Hematopoietic multipotent progenitor cell treated with erythropoietin and hydrocortisone succinate and interleukin-3 and kit ligand, for 17 days (in vitro differentiated cells): ENCODE measurements around the gene STX8.
"Not testable (repeated sequence)": the region's sequence is repeated elsewhere in the genome, so short reads cannot be mapped to it uniquely, and the experiment has no call there.

Experiments
- DNase-seq: peaks from one replicate; pipeline ENCODE4 v3.0.0-alpha.2; 2015; ENCODE audit warnings: low spot score

STX8 gene

DNA sequence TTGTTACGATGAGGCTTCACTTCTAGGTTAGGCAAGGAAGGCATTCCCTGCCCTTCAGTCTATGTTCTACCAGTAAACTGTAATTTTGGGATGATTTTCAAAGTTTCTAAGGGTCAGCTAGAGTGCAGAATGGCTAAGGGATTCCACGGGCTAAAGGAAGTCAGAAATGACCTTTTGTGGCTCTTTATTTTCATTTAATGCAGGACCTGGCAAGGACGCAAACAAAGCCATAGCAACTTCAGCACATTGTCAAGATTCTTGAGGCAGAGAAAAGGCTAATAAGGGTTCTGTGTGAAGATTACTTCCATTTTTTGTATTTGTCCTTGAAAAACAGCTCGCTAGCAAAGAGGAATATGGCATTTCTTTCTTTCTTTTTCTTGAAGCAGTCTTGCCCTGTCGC is 76.6 kb downstream of the STX8 start:
- no peak for DNase-seq

DNA sequence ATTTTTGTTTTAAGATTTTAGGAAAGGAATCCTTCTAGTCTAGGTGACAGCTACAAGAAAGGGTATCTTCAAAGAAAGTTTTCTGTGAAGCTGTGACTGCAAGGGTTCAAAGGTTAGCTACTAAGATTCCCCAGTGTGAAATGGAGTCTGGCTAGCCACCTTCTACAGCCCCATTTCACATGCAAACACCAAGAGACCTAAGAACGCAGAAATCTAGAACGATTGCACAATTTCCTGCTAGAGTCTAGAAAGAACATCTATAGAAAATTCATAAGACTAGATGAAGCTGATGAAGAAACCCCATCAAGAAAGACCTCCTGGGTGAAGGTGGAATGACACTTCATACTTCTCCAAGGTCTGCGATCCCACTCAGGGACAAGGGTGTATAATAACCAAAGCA is 77.1 kb downstream of the STX8 start:
- no peak for DNase-seq

DNA sequence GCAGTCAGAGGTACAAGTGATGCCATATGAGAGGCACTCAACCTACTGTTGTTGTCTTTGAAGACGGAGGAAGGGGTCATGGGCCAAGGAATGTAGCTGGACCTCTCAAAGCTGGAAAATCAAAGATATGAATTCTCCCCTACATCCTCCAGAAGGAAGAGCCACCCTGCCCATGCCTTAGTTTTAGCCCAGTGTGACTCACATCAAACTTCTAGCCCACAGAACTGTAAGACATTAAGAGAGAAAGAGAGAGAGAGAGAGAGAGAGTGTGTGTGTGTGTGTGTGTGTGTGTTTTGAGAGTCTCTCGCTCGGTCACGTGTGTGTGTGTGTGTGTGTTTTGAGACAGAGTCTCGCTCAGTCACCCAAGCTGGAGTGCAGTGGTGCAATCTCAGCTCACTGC is 87.1 kb downstream of the STX8 start:
- no peak for DNase-seq

DNA sequence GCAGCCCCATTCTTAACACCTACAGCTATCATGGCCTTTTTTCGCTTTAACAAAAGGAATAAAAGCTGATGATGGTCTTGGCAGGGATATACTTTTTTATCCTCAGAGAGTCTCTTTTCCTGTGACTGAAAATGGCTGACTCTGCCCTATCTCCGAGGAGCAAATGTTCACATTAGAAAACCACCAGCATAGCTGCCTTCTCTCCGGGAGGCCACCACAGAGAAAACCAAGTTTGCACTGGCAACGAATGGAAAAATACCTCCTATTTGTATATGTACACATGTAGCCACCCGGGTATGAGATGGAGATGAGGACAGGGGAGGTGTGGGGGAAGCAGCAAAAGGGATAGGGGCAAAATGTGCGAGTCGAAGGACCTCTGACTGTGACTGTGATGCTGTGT is 88.2 kb downstream of the STX8 start:
- DNase-seq: no peak

DNA sequence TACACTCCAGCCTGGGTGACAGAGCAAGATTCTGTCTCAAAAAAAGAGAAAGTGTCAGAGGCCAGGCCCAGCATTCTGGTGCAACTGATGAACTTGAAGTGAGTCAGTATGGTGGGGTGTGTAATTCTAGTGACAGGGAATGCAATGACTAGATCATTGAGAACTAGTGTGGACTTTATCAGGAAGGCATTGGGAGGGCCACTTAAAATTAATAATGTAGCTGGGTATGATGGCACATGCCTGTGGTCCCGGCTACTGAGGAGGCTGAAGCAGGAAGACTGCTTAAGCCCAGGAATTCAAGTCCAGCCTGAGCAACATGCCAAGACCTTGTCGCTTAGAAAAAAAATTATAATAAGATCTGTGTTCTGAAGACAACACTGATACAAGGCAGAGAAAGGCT is 90.8 kb downstream of the STX8 start:
- DNase-seq: no peak

DNA sequence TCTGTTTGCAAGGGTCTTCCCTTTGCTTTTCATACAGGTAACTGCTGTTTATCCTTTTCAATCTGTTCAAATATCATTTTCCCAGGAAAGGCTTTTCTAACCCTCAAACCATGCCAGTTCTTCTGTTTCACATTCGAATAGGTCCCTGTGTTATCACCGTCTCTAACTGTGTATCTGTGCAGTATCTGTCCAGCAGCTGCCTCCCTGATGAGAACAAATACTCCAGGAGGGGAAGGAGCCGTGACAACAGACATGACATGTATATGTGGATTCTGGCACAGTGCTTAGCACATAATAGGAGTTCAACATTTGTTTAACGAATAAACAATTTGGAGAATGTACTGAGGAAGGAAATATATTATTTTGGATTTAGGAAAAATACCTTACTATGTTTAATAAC is 95.7 kb downstream of the STX8 start:
- DNase-seq: no peak

DNA sequence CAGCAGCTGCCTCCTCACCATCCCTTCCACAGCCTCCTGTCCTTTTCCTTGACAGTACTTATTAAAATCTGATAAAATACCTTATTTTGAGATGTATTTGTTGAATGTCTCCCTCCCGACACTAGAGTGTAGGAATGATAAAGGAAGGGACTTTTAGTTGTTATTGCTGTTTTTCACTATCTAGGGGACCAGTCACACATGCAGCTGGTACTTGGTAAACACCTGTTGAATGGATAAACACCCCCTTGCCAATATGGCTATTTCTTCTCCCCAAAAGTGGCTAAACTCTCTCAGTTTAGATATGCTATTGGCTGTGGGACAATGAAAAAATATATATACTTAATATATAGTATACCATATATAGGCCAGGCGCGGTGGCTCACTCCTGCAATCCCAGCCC is 96.7 kb downstream of the STX8 start:
- no peak for DNase-seq

DNA sequence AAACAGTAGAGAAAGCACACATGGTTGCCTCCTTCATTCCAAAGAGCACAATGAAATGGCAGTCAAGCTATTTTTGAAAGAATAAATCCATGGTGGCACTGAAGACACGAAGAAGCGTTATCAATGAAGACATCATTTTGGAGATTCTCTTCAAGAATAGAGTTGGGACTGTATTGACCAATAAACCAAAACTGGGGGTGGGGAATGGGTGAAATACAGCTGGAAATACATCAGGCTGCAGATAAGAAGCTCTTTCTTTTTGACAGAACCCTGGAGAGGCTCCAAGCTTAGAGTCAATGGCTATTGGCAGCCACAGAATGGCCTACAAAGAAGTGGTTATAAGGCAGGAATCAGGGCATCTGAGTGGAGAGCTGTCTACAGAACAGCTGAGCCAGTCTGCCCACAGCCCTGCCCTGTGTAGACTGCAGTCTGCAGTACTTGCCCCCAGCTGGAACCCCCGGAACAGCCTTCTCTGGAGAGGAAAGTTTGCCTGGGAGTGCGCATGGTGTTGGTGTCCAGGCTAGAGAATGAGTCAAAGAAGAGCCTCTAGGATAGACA is 100.4 kb downstream of the STX8 start:
- no peak for DNase-seq

DNA sequence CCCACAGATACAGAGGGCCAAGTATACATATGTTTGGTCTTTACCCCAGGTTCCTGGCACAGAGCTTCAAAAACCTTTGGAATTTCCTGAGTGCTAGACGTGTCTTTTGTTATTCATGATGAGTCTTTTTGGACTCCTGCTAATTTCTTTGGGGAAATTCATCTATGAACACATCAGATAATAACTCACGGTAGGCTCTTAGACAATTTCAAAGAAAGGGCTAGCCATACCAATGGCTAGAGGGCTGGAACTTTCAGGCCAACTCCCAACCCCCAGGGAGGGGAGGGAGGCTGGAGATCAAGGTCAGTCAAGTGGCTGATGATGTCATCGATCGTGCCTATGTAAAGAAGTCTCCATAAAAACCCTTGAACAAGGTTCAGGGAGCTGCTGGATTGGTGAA is 101.9 kb downstream of the STX8 start:
- no peak for DNase-seq

DNA sequence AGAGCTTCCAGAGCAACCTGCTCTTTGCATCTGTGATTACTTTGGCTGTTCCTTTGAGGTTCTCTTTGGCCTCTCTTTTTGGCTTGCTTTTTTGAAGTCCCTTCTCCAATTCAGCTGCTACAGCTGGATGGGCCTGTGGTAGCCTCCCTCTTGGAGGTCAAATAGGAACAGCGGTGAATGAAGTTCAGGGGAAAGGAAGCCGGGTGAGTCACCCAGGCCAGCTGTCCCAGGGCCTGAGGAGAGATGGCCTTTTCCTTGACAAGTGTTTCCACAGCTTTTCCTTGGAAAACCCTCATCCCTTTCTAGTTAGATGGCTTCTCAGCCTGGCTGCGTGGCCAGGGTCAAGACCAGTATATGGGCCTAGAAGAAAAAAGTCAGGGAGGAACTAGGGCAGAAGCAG is 103.1 kb downstream of the STX8 start:
- no peak for DNase-seq

DNA sequence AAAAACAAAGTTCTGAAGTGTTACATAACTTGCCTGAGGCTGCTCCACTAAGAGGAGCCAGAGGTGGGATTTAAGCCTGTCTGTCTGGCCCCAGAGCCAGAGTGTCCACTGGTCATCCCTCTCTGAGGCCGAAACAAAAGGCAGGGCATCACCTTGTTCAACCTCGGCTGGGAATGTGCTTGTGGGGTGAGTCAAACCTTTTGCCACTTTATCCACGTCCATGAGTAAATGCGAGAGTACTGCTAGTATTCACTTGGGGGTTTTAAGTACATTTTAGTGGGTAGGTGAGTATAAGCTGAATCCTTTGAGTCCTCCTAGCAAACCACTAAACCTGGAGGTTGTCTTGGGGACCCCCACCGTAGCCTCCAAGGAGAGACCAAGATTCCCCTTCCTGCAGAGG is 103.5 kb downstream of the STX8 start:
- DNase-seq: no peak

DNA sequence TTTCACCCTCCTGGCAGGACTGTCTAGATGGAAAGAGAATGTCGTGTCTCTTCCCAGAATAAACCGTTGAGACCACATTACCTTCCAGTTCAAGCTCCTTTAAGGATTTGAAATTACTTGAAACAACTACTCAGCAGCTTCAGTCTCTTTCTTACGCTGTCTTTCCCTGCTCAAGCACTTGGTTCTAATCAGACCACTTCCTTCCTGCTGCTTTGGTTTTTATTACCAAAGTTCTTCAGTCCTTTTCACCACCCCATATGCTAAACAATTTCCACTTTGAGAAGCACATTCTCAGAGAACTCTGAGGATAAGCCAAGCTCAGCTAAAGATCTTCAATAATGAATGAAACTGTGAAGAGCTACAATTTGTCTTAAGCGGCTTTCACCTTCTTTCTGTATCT is 105.4 kb downstream of the STX8 start:
- no peak for DNase-seq

DNA sequence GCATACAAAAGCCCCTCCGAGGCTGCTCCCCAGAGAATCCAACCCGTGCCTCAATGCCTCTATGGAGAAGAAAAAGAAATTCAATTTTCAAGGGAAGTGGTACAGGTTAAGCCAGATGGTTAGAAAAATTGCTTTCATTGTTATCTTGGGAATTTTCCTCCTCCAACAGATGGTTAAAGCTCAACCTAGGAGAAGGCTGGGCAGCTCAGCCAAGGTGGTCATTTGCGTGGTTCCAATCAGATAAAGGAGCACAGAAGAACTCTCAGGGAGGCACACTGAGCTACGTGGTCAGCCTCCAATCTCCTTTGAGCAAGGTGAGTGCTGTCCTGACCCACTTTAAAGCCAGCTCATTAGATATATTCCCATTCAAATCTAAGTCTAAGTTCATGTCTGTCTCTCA is 106.7 kb downstream of the STX8 start:
- DNase-seq: no peak

DNA sequence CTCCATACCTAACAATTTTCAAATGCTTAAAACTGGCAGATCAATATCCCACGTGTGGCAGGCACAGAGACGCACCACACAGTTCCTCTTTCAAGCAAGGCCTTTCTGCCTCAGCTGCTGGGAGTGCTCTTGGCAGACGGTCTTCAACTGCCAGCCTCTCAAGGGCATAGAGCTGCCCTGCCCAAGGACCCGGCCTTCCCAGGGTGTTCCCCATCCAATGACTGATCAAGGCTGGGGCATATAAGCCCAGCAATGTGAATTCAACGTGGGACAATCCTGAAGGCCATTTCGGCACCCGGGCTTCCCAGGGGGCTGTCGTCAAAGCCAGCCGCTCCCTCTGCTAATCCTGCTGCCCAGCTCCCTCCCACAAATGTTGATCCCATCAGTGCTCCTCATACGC is 107.1 kb downstream of the STX8 start:
- DNase-seq: no peak

DNA sequence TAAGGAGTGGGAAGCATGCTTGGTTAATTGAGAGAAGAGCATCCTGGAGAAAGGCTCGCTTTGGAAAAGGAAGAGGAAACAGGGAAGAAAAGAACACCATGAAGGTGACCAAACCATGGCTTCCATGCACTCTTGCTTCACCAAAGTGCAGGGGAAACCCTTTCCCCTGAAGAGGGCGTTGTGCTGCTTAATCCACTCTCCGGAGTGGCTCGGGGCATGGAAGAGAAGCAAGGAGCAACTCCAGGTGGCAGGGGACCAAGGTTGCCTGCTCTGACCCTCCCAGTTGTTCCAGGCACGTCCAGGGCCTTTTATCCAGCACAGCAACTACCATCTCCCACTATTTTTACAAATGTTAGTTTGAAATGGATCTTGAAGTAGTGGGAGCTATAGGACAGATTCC is 108.1 kb downstream of the STX8 start:
- no peak for DNase-seq

DNA sequence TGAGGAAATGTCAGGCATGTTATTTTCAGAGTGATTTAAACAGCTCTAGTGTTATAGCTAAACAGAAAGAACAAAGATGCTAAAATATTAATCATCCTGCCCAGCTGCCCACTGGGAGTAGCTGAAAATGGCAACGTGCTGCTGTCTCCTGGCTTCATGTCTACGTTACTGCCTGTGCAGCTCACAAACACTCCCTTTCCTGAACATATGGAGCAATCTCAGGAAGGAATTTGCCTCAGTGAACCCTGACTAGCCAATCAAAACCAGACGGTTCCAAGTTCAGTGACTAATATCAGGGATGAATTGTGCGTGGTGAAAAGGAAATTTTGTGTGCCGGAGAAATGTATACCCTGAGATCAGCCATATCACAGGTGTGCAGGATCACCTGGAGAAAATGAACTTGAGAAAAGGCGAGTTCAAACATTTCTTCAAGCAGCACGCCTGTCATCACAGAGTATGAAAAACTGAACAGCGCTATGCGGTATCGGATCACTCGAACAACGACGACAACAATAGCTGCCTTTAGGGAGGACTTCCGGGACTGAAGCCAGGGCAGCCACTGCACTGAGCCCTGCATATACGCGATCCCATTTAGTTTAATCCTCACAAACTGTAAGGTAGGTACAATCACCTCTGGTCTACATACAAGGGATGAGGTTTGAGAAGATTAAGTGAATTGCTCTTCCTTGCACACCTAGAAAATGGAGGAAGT is 110.3 kb downstream of the STX8 start:
- no peak for DNase-seq

DNA sequence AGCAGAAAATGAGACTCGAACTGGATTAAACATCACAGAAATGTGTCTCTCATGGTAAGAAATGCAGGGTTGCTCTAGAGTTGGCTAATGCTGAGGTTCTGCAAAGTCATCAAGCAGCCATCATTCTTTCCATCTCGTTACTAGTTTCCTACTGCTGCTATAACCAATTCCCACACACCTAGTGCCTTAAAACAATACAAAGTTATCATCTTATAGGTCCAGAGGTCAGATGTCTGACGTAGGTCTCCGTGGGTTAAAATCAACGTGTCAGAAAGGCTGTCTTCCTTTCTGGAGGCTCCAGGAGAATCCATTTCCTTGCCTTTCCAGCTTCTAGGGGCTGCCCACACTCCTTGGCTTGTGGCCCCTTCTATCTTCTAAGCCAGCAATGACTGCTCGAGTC is 118.6 kb downstream of the STX8 start:
- DNase-seq: no peak

DNA sequence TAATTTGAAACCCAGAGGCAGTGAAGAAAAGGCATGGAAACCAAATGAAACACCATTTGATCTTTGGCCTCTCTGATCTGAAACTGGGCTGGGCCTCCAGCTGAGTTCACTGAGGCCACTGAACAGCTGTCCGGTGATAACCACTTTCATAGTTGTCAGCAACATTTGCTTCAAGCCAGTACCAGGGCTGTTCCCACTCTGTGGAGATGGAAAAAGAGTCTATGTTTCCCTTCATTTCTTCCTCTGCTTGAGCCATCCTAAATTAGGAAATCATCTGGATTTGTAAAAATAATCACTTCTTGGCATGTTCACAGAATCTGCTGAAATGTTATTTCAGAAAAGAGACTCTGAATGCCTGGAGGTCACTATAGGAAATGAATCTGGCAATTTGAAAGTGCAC is 119.3 kb downstream of the STX8 start:
- no peak for DNase-seq

DNA sequence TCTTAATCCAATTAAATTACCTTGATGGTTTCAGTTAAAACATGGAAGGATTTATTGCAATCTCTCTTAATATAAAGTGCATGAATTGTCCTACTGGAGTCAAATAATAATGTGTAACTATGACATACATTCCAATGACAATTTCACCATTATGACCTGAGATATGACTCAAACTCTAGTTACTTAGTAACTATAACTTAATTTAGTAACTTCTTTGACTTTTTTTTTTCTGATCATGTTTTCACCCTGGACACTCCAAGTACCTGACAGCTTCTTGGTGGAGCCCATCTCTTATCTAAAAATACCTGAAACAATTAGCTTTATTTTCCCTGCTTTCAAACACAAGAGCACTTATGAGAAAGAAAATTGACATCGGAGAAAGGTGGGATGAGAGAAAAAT is 123.7 kb downstream of the STX8 start:
- no peak for DNase-seq

DNA sequence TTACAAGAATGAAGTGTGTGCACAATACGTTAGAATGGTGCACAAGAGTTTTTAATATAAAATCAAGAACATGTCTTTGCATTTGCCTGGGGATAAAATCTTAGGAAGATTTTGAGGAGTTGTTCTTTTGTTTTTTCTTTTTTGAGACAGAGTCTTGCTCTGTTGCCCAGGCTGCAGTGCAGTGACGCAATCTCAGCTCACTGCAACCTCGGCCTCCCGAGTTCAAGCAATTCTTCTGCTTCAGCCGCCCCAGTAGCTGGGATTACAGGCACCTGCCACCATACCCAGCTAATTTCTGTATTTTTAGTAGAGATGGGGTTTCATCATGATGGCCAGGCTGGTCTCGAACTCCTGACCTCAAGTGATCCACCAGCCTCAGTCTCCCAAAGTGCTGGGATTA is 128.3 kb downstream of the STX8 start:
- not testable (repeated sequence) for DNase-seq

DNA sequence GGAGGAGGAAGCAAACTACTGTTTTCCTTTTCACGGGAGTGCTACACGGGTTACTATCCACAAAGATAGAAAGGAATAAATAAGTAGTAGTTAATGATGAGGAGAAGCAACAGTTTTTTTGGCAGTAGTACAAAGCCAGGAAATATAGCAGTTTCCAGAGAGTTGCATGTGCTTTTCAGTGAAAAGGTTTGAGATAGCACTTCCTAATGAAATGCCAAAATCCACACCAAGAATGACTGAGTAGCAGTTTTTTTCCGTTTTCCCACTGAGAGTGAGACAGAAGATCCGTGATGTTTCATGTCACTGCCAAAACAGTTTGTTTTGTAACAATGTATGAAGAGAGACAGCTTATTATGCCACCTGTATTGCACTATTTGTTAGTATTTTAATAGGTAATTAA is 129.1 kb downstream of the STX8 start:
- DNase-seq: no peak

DNA sequence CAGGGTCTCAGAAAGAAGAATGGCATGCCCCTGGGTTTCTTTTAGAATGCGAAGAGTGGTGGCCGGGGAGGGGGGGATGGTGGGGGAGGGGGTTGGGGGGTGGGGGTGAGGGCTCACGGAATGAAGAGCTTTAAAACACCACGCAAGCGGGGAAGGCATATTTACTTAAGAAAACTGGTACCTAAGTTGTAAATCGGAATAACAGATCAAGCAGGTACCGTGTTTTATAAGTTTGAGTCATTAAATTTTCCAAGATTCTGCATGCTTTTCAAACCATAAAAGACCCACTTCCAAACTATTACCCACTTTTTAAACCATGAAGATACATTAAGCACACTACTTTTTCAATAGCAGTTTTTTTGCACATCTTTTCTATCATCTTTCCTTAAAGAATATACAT is 130.2 kb downstream of the STX8 start:
- no peak for DNase-seq

DNA sequence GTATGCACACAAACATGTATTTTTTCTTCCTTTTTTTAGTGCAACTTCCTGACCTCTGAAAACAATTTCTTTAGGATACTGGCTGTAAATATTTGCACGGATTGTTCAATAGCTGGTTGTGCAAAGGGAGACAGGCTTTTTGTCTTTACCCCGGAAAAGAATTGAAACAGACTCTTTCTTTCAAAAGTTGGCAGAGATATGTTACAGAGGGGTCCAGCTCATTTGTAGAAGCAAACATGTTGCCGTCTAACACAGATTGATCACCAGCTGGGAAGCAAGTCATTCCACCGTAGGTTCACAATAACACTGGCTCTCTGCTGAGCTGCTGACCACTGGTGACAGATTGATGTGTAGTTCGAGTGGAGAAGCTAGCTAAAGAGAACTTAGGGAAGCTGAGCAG is 130.9 kb downstream of the STX8 start:
- no peak for DNase-seq

DNA sequence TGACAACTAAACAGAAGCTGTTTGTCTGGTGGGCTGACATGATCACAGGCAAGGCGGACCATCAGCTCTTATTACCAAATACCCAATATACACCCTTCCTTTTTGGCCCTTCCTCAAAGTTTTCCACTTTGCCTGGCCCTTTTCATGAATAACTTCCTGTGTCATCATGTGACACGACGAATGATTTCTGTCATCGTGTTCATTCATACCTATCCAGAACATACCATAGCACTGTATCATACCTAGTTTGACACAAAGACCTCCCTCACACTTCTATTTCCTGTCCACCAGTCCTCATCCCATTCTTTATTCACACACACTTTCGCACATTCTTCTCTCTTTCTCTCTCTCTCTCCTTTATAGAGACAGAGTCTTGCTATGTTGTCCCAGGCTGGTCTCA is 131.8 kb downstream of the STX8 start:
- DNase-seq: no peak

DNA sequence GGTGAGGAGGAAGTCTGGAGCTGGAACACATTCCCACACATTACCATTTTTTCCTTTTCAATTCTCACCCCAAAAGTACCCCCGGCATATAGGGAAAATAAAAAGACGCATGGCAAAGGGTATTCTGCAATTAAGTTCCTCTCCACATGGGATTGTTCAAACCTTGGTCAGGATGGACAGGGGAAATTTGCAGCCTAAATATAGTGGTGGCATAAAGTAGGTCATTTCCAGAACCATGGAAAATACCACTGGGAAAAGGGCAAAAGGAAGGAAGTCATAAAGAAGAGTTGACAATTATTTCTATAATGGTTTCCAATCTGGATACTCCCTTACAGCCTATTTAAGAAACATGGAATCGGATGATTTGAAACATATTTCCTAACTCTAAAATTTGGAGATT is 135.8 kb downstream of the STX8 start:
- DNase-seq: no peak
